Skin epidermis (tissue), 12 donors: ENCODE data around the gene JPH3.
A peak's percentile ranks its signal among the peaks of the same experiment; 100 is the strongest.
"Not testable (repeated sequence)": the region's sequence is repeated elsewhere in the genome, so short reads cannot be mapped to it uniquely, and the experiment has no call there.

ENCODE experiments used
- H3K27ac ChIP-seq, 21 experiments: fragments of 200-600 bp; sonication (generic) in 11 of 21; one replicate each; pipeline ENCODE4 v1.5.0; 2020; ENCODE audit warnings: mild to moderate bottlenecking in 3 of 21, inconsistent platforms in 2 of 21, moderate library complexity in 2 of 21
- H3K4me3 ChIP-seq, 7 experiments: fragments of 200-600 bp; sonication (generic) in 2 of 7; one replicate each; pipeline ENCODE4 v1.5.0; 2020; ENCODE audit warnings: inconsistent platforms in 2 of 7, mild to moderate bottlenecking in 2 of 7, moderate library complexity in 1 of 7

Gene JPH3

DNA sequence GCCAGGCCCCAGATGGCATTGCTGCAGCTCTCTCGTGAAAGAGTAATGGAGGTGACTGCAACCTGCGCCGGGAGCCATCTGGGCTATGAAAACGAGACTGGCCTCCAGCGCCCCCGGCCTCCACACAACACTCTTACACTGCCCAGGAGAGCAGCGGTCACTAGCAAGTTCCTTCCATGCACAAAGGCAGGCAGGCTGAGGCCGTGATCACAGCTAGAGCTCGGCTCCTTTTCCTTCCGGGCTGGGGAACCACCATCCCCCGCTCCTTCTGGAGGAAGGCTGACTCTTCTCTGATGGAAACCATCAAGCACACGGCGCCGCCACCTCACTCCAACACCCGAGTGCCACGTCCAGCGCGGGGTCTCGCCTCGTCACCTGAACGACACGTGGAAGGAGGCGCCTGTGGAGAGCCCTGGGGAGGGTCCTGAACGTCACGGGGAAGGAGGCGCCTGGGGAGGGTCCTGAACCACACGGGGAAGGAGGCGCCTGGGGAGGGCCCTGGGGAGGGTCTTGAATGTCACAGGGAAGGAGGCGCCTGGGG lies 101.6 kb downstream of the JPH3 start:
- Histone ChIP-seq H3K27ac (no peak overlapping the region), H3K4me3 (no peak overlapping the region)

DNA sequence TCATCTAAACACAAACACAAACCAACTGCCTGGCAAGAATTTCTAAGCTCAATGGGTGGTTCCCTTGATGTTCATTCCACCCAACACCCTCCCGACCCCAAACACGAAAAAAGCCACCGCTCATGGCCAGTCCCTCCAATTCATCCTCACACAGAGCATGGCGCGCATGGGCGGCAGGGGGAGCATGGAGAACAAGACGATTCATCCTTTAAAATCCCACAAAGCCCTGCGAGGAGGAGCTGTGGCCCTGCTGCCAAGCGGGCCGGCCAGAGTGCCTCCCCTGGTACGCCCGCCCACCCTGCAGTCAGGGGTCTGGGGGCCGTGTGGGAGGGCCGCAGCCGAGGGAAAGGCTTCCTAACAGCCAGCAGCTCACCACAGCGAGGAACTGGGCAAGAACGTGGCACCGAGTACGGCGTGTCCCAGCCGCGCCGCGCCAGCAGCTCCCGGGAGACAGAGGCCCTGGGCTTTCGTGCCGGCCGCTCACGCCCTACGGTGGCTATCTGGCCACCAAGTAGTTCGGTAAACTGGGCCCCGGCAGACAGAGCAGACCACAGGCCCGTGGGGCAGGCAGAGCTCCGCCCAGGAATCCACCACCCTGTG lies 102.5 kb downstream of the JPH3 start:
- Histone ChIP-seq H3K4me3 (no peak overlapping the region), H3K27ac (no peak overlapping the region)

GRCh38 chr16:87705771-87706277 lies 103.5 kb downstream of the JPH3 start:
- no peak overlapping the region for H3K27ac ChIP-seq
- no peak overlapping the region for H3K4me3 ChIP-seq

DNA sequence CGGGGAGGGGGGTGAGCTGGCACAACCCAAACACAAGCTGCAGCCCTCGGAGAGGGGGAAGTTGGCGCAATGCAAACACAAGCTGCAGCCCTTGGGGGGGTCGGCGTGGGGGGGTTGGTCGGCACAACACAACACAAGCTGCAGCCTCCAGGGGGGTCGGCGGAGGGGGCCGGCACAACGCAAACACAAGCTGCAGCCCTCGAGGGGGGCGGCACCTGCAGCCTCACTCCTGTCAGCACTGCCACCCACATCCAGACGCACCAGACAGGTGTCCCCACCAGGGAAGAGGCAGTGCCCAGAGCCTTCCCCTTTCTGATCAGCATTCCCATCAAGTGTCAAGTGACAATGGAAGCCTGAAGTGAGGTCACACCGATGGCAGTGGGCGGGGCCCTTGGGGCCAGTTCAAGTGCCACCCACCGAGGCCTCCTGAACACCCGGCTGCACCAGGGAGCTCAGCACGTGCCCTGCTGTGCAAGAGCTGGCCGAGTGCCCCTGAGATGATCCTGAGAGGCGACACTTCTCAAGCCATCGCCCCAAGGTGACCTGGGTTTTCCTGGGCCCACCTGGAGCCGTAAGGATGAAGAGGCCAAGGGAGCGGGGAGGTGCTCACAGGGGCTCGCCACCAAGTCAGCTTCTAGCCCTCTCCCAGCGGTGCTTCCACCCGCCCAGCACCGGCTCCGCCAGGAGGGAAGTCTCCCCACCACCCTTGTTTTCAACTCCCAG lies 104.1 kb downstream of the JPH3 start:
- Histone ChIP-seq H3K4me3 (no peak overlapping the region), H3K27ac (no peak overlapping the region)

- Histone ChIP-seq H3K27ac (no peak overlapping the region), H3K4me3 (no peak overlapping the region)
Measured at GRCh38 chr16:87707097-87707496, 104.8 kb downstream of the JPH3 start.

DNA sequence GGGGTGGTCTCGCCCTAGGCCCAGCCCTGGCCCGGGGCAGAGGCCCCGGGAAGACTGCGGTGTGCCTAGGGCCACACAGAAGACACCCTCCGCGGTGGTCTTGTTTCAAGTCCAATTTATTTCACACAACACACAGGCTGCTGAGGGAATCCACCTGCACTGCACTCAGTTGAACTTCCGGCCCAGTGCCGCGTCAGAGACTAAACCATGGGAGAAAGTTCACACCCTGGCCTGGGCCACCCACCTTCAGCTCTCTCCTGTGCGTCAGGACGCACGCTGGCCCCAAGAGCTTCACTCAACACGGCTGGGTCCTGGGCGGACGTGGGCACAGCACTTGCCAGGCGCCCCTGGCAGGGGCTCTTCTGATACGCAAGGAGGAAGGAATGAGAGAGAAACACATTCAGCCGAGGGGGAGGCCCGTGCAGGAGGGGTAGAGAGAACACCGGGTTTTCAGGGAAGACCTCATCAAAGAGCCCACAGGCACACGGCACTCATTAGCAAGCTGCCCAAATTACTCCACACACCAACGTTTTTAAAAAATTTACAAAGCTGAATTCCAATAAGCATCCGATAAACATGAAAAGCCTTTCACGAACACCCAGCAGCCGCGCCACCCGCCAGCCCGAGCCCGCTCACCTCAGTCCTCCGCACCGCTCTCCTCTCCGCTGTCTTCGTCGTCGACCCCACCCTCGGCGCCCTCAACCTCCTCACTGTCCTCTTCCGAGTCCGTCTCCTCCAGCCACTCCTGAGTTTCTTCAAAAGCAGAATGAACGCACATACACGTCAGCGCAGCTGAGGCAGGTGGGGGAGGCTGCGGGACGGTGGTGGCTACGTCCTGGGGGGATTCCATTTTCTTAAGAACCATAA lies 105.6 kb downstream of the JPH3 start:
- Histone ChIP-seq H3K27ac (no peak overlapping the region), H3K4me3 (no peak overlapping the region)

GRCh38 chr16:87708881-87709638 lies 106.8 kb downstream of the JPH3 start:
- H3K27ac ChIP-seq: no peak overlapping the region
- no peak overlapping the region for H3K4me3 ChIP-seq

GRCh38 chr16:87709677-87710076 lies 107.4 kb downstream of the JPH3 start:
- H3K27ac ChIP-seq: no peak overlapping the region
- H3K4me3 ChIP-seq: no peak overlapping the region

- Histone ChIP-seq H3K27ac (no peak overlapping the region), H3K4me3 (no peak overlapping the region)
Measured at GRCh38 chr16:87710887-87711286, 108.6 kb downstream of the JPH3 start.

DNA sequence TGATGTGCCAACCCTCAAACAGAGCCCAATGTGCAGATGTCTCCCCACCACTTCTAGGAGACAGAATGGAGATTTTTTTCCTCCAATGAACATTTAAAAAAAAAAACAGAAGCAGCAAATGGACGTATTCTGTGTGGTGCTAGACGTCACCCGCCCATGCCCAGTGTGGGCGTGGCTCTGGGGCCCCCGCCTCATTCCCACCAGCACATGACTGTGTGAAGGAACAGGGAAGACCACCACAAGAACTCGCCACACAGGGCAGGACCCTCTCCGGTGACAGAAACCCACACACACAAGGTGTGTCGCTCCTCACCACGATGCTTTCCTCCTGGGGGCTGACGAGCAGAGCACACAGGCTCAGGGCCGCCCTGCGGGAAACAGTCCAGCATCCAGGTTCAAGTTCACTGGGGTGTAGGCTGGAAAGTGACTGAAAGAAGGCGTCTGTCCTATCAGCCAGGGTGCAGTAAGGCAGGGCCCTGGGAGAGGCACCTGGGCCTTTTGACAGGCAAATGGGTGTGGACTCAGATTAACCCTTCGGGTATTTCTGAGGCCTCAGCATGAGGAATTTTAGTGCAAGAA lies 110.0 kb downstream of the JPH3 start:
- no peak overlapping the region for H3K4me3 ChIP-seq
- no peak overlapping the region for H3K27ac ChIP-seq

- Histone ChIP-seq H3K27ac (peak overlapping the region in 2 of 21 experiments; percentile 17 to 50), H3K4me3 (no peak overlapping the region)
Measured at GRCh38 chr16:87713451-87714229, 111.3 kb downstream of the JPH3 start.

GRCh38 chr16:87715231-87715630 lies 112.9 kb downstream of the JPH3 start:
- Histone ChIP-seq H3K4me3 (no peak overlapping the region), H3K27ac (no peak overlapping the region)

GRCh38 chr16:87715658-87716057 lies 113.3 kb downstream of the JPH3 start:
- Histone ChIP-seq H3K27ac (no peak overlapping the region), H3K4me3 (no peak overlapping the region)

GRCh38 chr16:87718831-87719230 lies 116.5 kb downstream of the JPH3 start:
- H3K4me3 ChIP-seq, H3K27ac ChIP-seq: not testable (repeated sequence)

- Histone ChIP-seq H3K27ac (no peak overlapping the region), H3K4me3 (no peak overlapping the region)
Measured at GRCh38 chr16:87720446-87720845, 118.1 kb downstream of the JPH3 start.

DNA sequence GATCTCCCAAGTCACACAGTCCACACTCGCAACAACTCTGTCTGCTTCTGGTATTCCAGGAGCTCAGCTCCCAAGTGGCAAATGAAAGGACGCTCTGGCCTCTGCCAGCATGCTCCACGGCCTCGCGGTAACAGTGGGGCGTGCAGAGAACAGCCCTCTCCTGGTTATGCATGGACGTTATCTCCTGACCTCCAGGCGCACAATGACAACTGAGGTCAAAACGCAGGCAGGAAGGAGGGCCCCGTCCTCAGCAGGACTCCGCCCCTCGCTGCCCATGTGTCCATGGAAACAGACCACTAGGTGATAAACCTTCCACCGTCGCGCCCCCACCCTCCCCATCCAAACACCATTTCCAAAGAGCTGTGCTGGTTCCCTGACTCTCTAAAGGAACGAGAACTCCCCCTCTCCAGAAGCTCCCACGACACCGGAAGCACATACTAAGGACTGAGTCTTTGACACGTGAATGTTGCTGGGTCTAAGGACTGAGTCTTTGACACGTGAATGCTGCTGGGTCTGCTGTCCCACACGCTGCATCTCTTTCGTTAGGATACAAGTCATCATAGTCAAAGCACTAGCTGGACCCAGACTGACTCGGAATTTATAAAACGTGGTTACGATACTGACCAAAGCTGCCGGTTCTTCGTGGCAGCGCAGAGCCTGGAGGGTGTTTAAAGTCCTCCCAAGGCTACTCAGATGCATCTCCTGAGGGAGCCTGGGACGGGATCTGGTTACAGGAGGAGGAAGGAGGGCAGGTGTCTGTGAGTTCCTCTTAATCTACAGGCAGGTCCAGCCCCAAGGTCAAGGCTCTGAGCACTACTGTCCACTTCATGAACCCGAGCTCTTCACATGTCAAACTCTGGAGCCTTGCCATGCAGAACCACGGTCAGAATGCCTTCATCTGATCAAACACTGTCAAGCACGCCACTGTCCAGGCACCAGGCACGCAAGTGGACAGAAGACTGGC lies 119.6 kb downstream of the JPH3 start:
- Histone ChIP-seq H3K4me3 (no peak overlapping the region), H3K27ac (no peak overlapping the region)

GRCh38 chr16:87722590-87723225 lies 120.4 kb downstream of the JPH3 start:
- H3K4me3 ChIP-seq: no peak overlapping the region
- H3K27ac ChIP-seq: no peak overlapping the region
